NK-92 treated with Interleukin-12 subunit alpha and Interleukin-12 subunit beta, amount 100 ng/mL, for 24 hours (cell line): Measurements from ENCODE around the gene NDUFB7.
"Not testable (repeated sequence)": the region's sequence is repeated elsewhere in the genome, so short reads cannot be mapped to it uniquely, and the experiment has no call there.

Source experiments
- DNase-seq: peaks from one replicate; lab custom pipeline; 2025; lab: John Stamatoyannopoulos, UW

The NDUFB7 gene

GRCh38 chr19:14571695-14572490 is at the start of gene NDUFB7:
Gene NDUFB7, minus strand, starts transcription at chr19:14572066. Its CDS starts 66 bp downstream, at chr19:14572000.
- DNase-seq: peak; percentile 90

GRCh38 chr19:14619404-14619803 is 47.5 kb upstream of the NDUFB7 start:
- no peak for DNase-seq

- no peak for DNase-seq
Observed at GRCh38 chr19:14616407-14616806, 44.5 kb upstream of the NDUFB7 start.

GRCh38 chr19:14615623-14616022 is 43.8 kb upstream of the NDUFB7 start:
- DNase-seq: no peak

- no peak for DNase-seq
Observed at GRCh38 chr19:14614099-14614412, 42.2 kb upstream of the NDUFB7 start.

- not testable (repeated sequence) for DNase-seq
Observed at GRCh38 chr19:14613399-14614098, 41.7 kb upstream of the NDUFB7 start.

- DNase-seq: no peak
Observed at GRCh38 chr19:14612657-14613056, 40.8 kb upstream of the NDUFB7 start.

GRCh38 chr19:14612242-14612641 is 40.4 kb upstream of the NDUFB7 start:
- not testable (repeated sequence) for DNase-seq

GRCh38 chr19:14611051-14611450 is 39.2 kb upstream of the NDUFB7 start:
- DNase-seq: no peak

GRCh38 chr19:14606627-14607026 is 34.8 kb upstream of the NDUFB7 start:
- no peak for DNase-seq

GRCh38 chr19:14603990-14604387 is 32.1 kb upstream of the NDUFB7 start:
- no peak for DNase-seq

- no peak for DNase-seq
Observed at GRCh38 chr19:14599548-14600147, 27.8 kb upstream of the NDUFB7 start.

- DNase-seq: no peak
Observed at GRCh38 chr19:14595558-14595957, 23.7 kb upstream of the NDUFB7 start.

GRCh38 chr19:14589433-14589832 is 17.6 kb upstream of the NDUFB7 start:
- DNase-seq: peak; percentile 31

- peak; percentile 58 for DNase-seq
Observed at GRCh38 chr19:14585187-14585586, 13.3 kb upstream of the NDUFB7 start.

GRCh38 chr19:14584372-14584771 is 12.5 kb upstream of the NDUFB7 start:
- DNase-seq: not testable (repeated sequence)

- DNase-seq: no peak
Observed at GRCh38 chr19:14582894-14583340, 11.1 kb upstream of the NDUFB7 start, which contains the start of gene CLEC17A. Gene CLEC17A, plus strand, starts transcription at chr19:14583084. Its CDS starts 77 bp downstream, at chr19:14583161.

GRCh38 chr19:14580623-14581237 is 8.9 kb upstream of the NDUFB7 start:
- DNase-seq: no peak

GRCh38 chr19:14577885-14578427 is 6.1 kb upstream of the NDUFB7 start:
- DNase-seq: no peak

GRCh38 chr19:14577264-14577663 is 5.4 kb upstream of the NDUFB7 start:
- no peak for DNase-seq

- no peak for DNase-seq
Observed at GRCh38 chr19:14576363-14576762, 4.5 kb upstream of the NDUFB7 start.

GRCh38 chr19:14575428-14575980 is 3.6 kb upstream of the NDUFB7 start:
- DNase-seq: no peak
